BLaER1 treated with 17β-estradiol and CSF1 and Interleukin-3, amounts not matched to agents 10 nM and 100 nM (cell line): ENCODE results near the gene NTM.

Experiments
- H3K27ac ChIP-seq, 11 experiments: shearing (Covaris generic); formaldehyde crosslinking; 2 replicates each; pipeline ENCODE4 v1.8.1; 2022
- H3K27me3 ChIP-seq, 11 experiments: shearing (Covaris generic); formaldehyde crosslinking; 2 replicates each; pipeline ENCODE4 v1.8.1; 2022
- H3K36me3 ChIP-seq, 11 experiments: shearing (Covaris generic); formaldehyde crosslinking; 2 replicates each; pipeline ENCODE4 v1.8.1; 2022
- H3K4me1 ChIP-seq, 10 experiments: shearing (Covaris generic); formaldehyde crosslinking; 2 replicates each; pipeline ENCODE4 v1.8.1; 2022
- H3K4me2 ChIP-seq, 11 experiments: shearing (Covaris generic); formaldehyde crosslinking; 2 replicates each; pipeline ENCODE4 v1.8.1; 2022
- H3K4me3 ChIP-seq, 10 experiments: shearing (Covaris generic); formaldehyde crosslinking; 2 replicates each; pipeline ENCODE4 v1.8.1; 2022
- H3K9ac ChIP-seq, 11 experiments: shearing (Covaris generic); formaldehyde crosslinking; 2 replicates each; pipeline ENCODE4 v1.8.1; 2022
- H3K9me3 ChIP-seq, 11 experiments: shearing (Covaris generic); formaldehyde crosslinking; replicated peaks in 1 of 11; 2 replicates each; pipeline ENCODE4 v1.8.1; 2022
- H4K20me1 ChIP-seq, 11 experiments: shearing (Covaris generic); formaldehyde crosslinking; 2 replicates each; pipeline ENCODE4 v1.8.1; 2022
- Cebpa-rat ChIP-seq, 11 experiments: shearing (Covaris generic); IDR thresholded peaks; 2 replicates each; pipeline ENCODE4 v1.8.1; 2022

Gene NTM

GRCh38 chr11:132263241-132263640 lies 892.8 kb downstream of the NTM start:
- H3K27me3 ChIP-seq: no peaks in the 10 kb centered on the region
- H3K4me1 ChIP-seq: peaks cover 0 to 14% (median 0%) of the 10 kb centered on the region in 10 experiments; a peak in 7 of 20 replicates
- no peak overlapping the region for H3K9ac ChIP-seq
- no peaks in the 10 kb centered on the region for H4K20me1 ChIP-seq
- no peak for TF ChIP-seq Cebpa-rat (IDR thresholded peaks at IDR 0.05)
- H3K4me3 ChIP-seq: no peak overlapping the region
- peak overlapping the region in 5 of 11 experiments; percentile 7 to 76 (median 51); a peak in 8 of 22 replicates for H3K4me2 ChIP-seq
- H3K9me3 ChIP-seq: no peaks in the 10 kb centered on the region
- no peak overlapping the region for H3K27ac ChIP-seq
- no peaks in the 10 kb centered on the region for H3K36me3 ChIP-seq

GRCh38 chr11:132263875-132264274 lies 893.5 kb downstream of the NTM start:
- TF ChIP-seq Cebpa-rat (IDR thresholded peaks at IDR 0.05): no peak

GRCh38 chr11:132264616-132265015 lies 894.2 kb downstream of the NTM start:
- TF ChIP-seq Cebpa-rat (IDR thresholded peaks at IDR 0.05): no peak
- no peaks in the 10 kb centered on the region for H3K27me3 ChIP-seq
- no peaks in the 10 kb centered on the region for H3K9me3 ChIP-seq
- H3K36me3 ChIP-seq: no peaks in the 10 kb centered on the region
- H3K4me2 ChIP-seq: no peak overlapping the region
- H4K20me1 ChIP-seq: no peaks in the 10 kb centered on the region
- no peak overlapping the region for H3K9ac ChIP-seq
- H3K4me1 ChIP-seq: peaks cover 0 to 14% (median 0%) of the 10 kb centered on the region in 10 experiments; a peak in 7 of 20 replicates
- no peak overlapping the region for H3K27ac ChIP-seq
- H3K4me3 ChIP-seq: no peak overlapping the region

More at GRCh38 chr11:132263875-132264274, 893.5 kb downstream of the NTM start:
- H3K4me2 ChIP-seq: no peak overlapping the region
- peaks cover 0 to 14% (median 0%) of the 10 kb centered on the region in 10 experiments; a peak in 7 of 20 replicates for H3K4me1 ChIP-seq
- H3K27me3 ChIP-seq: no peaks in the 10 kb centered on the region
- no peaks in the 10 kb centered on the region for H4K20me1 ChIP-seq
- H3K4me3 ChIP-seq: no peak overlapping the region
- no peaks in the 10 kb centered on the region for H3K9me3 ChIP-seq
- H3K27ac ChIP-seq: no peak overlapping the region
- no peak overlapping the region for H3K9ac ChIP-seq
- H3K36me3 ChIP-seq: no peaks in the 10 kb centered on the region

- Histone ChIP-seq H3K27me3 (no peaks in the 10 kb centered on the region), H3K4me1 (no peaks in the 10 kb centered on the region), H3K9me3 (no peaks in the 10 kb centered on the region), H3K27ac (no peak overlapping the region), H4K20me1 (no peaks in the 10 kb centered on the region), H3K36me3 (no peaks in the 10 kb centered on the region), H3K4me3 (no peak overlapping the region), H3K9ac (no peak overlapping the region), H3K4me2 (no peak overlapping the region)
- no peak for TF ChIP-seq Cebpa-rat (IDR thresholded peaks at IDR 0.05)
Observed at GRCh38 chr11:132278801-132279574, 908.6 kb downstream of the NTM start.

- Histone ChIP-seq H3K4me1 (no peaks in the 10 kb centered on the region), H3K9me3 (peaks cover 0 to 2% (median 0%) of the 10 kb centered on the region in 11 experiments; a peak in 1 of 22 replicates), H3K36me3 (no peaks in the 10 kb centered on the region), H3K27ac (no peak overlapping the region), H3K4me3 (no peak overlapping the region), H4K20me1 (no peaks in the 10 kb centered on the region), H3K9ac (no peak overlapping the region), H3K27me3 (no peaks in the 10 kb centered on the region), H3K4me2 (no peak overlapping the region)
- no peak for TF ChIP-seq Cebpa-rat (IDR thresholded peaks at IDR 0.05)
Observed at GRCh38 chr11:132284048-132284447, 913.6 kb downstream of the NTM start.

- Histone ChIP-seq H3K9me3 (peaks cover 0 to 2% (median 0%) of the 10 kb centered on the region in 11 experiments; a peak in 1 of 22 replicates), H3K4me1 (peaks cover 0 to 6% (median 0%) of the 10 kb centered on the region in 10 experiments; a peak in 5 of 20 replicates), H3K27me3 (no peaks in the 10 kb centered on the region), H3K36me3 (no peaks in the 10 kb centered on the region), H3K4me3 (no peak overlapping the region), H4K20me1 (no peaks in the 10 kb centered on the region), H3K4me2 (no peak overlapping the region), H3K27ac (no peak overlapping the region), H3K9ac (no peak overlapping the region)
- TF ChIP-seq Cebpa-rat (IDR thresholded peaks at IDR 0.05): no peak
Observed at GRCh38 chr11:132284611-132285010, 914.2 kb downstream of the NTM start.

GRCh38 chr11:132285631-132286030 lies 915.2 kb downstream of the NTM start:
- Histone ChIP-seq H4K20me1 (no peaks in the 10 kb centered on the region), H3K4me2 (no peak overlapping the region), H3K9me3 (peaks cover 0 to 2% (median 0%) of the 10 kb centered on the region in 11 experiments; a peak in 1 of 22 replicates), H3K4me3 (no peak overlapping the region), H3K9ac (no peak overlapping the region), H3K36me3 (no peaks in the 10 kb centered on the region), H3K4me1 (peaks cover 0 to 9% (median 0%) of the 10 kb centered on the region in 10 experiments; a peak in 5 of 20 replicates), H3K27ac (no peak overlapping the region), H3K27me3 (no peaks in the 10 kb centered on the region)
- no peak for TF ChIP-seq Cebpa-rat (IDR thresholded peaks at IDR 0.05)

GRCh38 chr11:132286106-132286505 lies 915.7 kb downstream of the NTM start:
- H3K9me3 ChIP-seq: peaks cover 0 to 2% (median 0%) of the 10 kb centered on the region in 11 experiments; a peak in 1 of 22 replicates
- no peak for TF ChIP-seq Cebpa-rat (IDR thresholded peaks at IDR 0.05)
- H3K4me3 ChIP-seq: no peak overlapping the region
- peaks cover 0 to 9% (median 0%) of the 10 kb centered on the region in 10 experiments; a peak in 5 of 20 replicates for H3K4me1 ChIP-seq
- H3K4me2 ChIP-seq: no peak overlapping the region
- no peaks in the 10 kb centered on the region for H3K36me3 ChIP-seq
- H4K20me1 ChIP-seq: no peaks in the 10 kb centered on the region
- H3K9ac ChIP-seq: no peak overlapping the region
- no peaks in the 10 kb centered on the region for H3K27me3 ChIP-seq
- H3K27ac ChIP-seq: no peak overlapping the region

GRCh38 chr11:132288036-132288435 lies 917.6 kb downstream of the NTM start:
- Histone ChIP-seq H3K27ac (no peak overlapping the region), H3K9me3 (peaks cover 0 to 2% (median 0%) of the 10 kb centered on the region in 11 experiments; a peak in 1 of 22 replicates), H4K20me1 (no peaks in the 10 kb centered on the region), H3K4me3 (no peak overlapping the region), H3K9ac (no peak overlapping the region), H3K36me3 (no peaks in the 10 kb centered on the region), H3K4me1 (peaks cover 0 to 9% (median 0%) of the 10 kb centered on the region in 10 experiments; a peak in 5 of 20 replicates), H3K4me2 (no peak overlapping the region), H3K27me3 (no peaks in the 10 kb centered on the region)
- TF ChIP-seq Cebpa-rat (IDR thresholded peaks at IDR 0.05): no peak
